Stimulated activated naive CD8-positive, alpha-beta T cell treated with anti-CD3 and anti-CD28 coated beads, Interleukin-15, Interleukin-2, amounts not matched to agents 100 ng/mL and 50 ng/mL, for 24 hours (primary cell): ENCODE results near the gene RRBP1.
A peak's percentile ranks its signal among the peaks of the same experiment; 100 is the strongest.

Experiments used
- H3K27ac Mint-ChIP-seq: one replicate; pipeline ENCODE4 v1.8.0; 2021; ENCODE audit warnings: mild to moderate bottlenecking, mixed read lengths
- H3K27me3 Mint-ChIP-seq: one replicate; pipeline ENCODE4 v1.8.0; 2021; ENCODE audit warnings: mixed read lengths
- H3K36me3 Mint-ChIP-seq: one replicate; pipeline ENCODE4 v1.8.0; 2021; ENCODE audit warnings: low read depth, mixed read lengths
- H3K4me1 Mint-ChIP-seq: one replicate; pipeline ENCODE4 v1.8.0; 2021; ENCODE audit warnings: low read depth, mixed read lengths
- H3K4me3 Mint-ChIP-seq: one replicate; pipeline ENCODE4 v1.8.0; 2021; ENCODE audit warnings: mild to moderate bottlenecking, mixed read lengths
- H3K9me3 Mint-ChIP-seq: one replicate; pipeline ENCODE4 v1.8.0; 2021; ENCODE audit warnings: mixed read lengths

The RRBP1 gene

DNA sequence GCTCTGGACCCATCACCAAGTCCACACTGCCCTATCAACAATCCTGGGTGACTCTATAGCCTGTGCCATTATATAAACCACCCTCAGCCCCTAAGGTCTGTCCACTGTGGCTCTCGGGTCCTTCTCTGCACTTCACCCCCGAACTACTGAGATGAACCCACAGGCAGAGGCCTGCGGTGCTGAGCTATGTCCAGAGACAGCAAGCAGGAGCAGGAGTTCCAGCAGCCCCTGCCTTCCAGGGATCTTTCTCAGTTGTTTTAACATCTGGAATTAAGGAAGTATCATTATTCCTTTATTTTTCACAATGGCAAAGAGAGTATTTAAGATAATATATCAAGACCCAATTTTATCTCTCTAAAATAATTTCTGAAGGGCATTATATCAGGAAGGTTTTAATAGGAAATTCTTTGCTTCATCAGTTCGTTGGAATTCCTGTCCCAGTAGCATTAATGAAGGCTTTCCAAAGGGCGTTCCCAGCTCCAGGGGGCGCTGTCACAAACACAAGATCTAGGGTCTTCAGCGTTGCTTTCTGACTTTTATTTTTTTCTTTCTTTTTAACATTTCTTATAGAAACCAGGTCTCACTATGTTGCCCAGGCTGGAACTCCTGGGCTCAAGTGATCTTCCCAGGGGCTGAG, 27.3 kb downstream of the RRBP1 start:
- Mint-ChIP-seq H3K4me1 (peaks cover 30% of the 10 kb centered on the region), H3K27me3 (no peaks in the 10 kb centered on the region), H3K36me3 (peaks cover 38% of the 10 kb centered on the region), H3K4me3 (no peak overlapping the region), H3K27ac (no peak overlapping the region), H3K9me3 (no peaks in the 10 kb centered on the region)

DNA sequence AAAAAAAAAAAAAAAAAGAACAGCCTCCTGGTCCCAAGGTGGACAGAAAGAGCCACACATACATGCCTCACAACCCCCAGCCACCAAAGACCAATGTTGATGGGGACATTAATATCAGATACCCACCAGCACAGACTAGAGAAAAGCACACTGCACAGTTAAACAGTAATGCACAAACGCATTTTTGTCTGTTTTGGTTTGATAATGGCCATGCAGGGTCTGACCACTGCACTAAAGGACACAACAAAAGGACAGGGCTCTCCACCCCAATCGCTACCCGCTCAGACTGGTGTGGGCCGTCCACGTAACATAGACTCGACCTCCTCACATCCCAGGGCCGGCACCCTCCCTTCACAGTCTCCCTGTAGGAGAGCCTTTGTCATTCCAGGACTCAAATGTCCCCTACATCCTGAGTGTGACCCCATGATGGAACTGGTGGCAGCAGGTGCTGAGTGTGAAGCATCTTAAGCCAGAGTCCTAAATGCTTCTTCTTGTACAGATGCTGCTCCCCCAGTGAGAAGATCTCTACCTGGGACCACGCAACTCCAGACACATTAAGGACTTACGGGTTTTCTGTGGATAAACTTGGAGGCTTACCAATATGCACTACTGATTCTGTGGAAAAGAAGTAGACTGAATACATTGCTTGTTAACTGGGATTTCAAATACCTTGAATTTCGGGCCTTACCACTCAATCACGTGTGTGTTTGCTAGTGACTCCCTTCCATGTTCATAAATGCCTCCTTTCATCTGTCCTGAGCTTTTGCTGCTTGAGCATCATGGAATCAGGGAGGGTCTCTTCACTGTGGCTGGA, 28.0 kb downstream of the RRBP1 start:
- H3K9me3 Mint-ChIP-seq, result no peaks in the 10 kb centered on the region
- no peak overlapping the region for H3K4me3 Mint-ChIP-seq
- no peak overlapping the region for H3K27ac Mint-ChIP-seq
- peaks cover 36% of the 10 kb centered on the region for H3K4me1 Mint-ChIP-seq
- peaks cover 34% of the 10 kb centered on the region for H3K36me3 Mint-ChIP-seq
- H3K27me3 Mint-ChIP-seq, result no peaks in the 10 kb centered on the region

- no peak overlapping the region for H3K4me3 Mint-ChIP-seq
- H3K27ac Mint-ChIP-seq, result no peak overlapping the region
- H3K36me3 Mint-ChIP-seq, result peaks cover 19% of the 10 kb centered on the region
These were observed 29.6 kb downstream of the RRBP1 start for GRCh38 chr20:17652411-17652810.

DNA sequence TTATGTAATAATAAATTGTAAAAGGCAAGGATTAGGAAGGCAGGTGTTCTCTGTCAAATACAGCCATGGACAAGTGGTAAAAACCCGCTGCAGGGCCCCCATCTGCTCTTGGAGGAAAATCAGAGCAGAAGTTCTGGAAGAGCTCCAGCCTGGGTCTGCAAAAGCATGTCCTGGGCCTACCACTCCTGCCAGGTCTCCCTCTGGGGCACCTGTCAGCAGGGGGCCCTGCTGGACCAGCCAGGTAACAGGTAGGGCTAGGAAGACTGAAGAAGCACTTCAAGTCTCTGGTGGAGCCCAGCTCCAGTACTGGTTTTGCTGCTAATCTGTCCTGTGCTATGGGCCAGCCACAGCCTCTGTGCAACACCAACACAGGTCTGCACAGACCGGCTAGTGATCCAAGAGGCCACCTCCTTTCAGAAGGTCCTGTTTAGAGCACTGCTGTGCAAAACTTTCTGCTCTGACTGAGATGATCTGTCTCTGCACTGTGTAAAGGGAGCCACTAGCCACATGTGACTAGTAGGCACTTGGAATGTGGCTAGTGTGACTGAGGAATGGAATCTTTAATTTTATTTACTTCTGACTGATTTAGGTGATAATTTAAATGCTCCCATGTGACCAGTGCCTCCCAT, 30.2 kb downstream of the RRBP1 start:
- Mint-ChIP-seq H3K27ac (no peak overlapping the region), H3K9me3 (no peaks in the 10 kb centered on the region), H3K4me3 (no peak overlapping the region), H3K27me3 (no peaks in the 10 kb centered on the region), H3K36me3 (peaks cover 13% of the 10 kb centered on the region), H3K4me1 (peaks cover 40% of the 10 kb centered on the region)

More at GRCh38 chr20:17652411-17652810, 29.6 kb downstream of the RRBP1 start:
- Mint-ChIP-seq H3K27me3 (no peaks in the 10 kb centered on the region), H3K4me1 (peaks cover 42% of the 10 kb centered on the region), H3K9me3 (no peaks in the 10 kb centered on the region)

- peak overlapping the region; percentile 40 for H3K27ac Mint-ChIP-seq
- H3K27me3 Mint-ChIP-seq, result no peaks in the 10 kb centered on the region
- H3K9me3 Mint-ChIP-seq, result no peaks in the 10 kb centered on the region
- peaks cover 7% of the 10 kb centered on the region for H3K36me3 Mint-ChIP-seq
- no peak overlapping the region for H3K4me3 Mint-ChIP-seq
- peaks cover 34% of the 10 kb centered on the region for H3K4me1 Mint-ChIP-seq
These were observed 30.8 kb downstream of the RRBP1 start for GRCh38 chr20:17651129-17651759.

DNA sequence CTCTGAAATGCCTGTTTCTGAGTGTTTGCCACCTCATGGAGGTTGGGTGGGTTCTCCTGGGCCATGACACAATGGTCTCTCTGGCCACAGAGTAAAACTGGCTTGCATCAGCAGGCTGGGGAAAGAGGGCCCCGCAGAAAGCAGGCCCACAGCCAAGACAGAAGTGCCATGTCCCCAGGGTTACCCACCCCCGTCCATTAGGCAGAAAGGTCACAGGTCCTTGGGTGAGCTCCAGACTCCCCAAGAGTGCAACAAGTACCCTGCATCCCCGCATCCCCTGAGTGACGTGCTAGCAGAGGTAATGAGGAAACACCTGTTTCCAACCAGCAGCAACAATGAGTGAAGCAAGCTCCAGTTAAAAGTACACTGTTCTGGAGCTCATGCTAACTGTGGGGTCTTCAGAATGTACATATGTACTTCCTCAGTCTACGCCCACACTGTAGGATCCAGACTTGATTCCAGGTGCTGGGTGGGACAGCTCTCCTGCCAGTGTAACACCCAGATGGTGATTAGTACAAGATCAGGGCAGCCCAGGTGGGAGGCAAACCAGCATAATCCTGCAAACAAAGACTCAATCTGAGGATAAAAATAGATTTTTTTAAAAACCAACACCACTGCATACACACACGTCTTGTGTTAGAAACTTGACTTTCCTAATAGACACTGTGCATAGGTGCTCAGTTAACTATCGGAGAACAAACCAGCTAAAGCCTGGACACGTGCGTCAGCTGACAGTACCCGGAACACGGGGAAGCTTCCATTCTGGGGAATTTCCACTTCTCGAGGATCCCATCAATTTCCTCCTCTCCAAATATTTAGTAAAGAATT, 31.5 kb downstream of the RRBP1 start:
- H3K36me3 Mint-ChIP-seq, result peaks cover 5% of the 10 kb centered on the region
- H3K9me3 Mint-ChIP-seq, result no peaks in the 10 kb centered on the region
- no peak overlapping the region for H3K27ac Mint-ChIP-seq
- no peaks in the 10 kb centered on the region for H3K27me3 Mint-ChIP-seq
- no peak overlapping the region for H3K4me3 Mint-ChIP-seq
- peaks cover 30% of the 10 kb centered on the region for H3K4me1 Mint-ChIP-seq

- Mint-ChIP-seq H3K27me3 (no peaks in the 10 kb centered on the region), H3K4me3 (no peak overlapping the region), H3K9me3 (no peaks in the 10 kb centered on the region), H3K27ac (no peak overlapping the region), H3K36me3 (peaks cover 2% of the 10 kb centered on the region), H3K4me1 (peaks cover 30% of the 10 kb centered on the region)
These were observed 33.0 kb downstream of the RRBP1 start for GRCh38 chr20:17648791-17649730.

DNA sequence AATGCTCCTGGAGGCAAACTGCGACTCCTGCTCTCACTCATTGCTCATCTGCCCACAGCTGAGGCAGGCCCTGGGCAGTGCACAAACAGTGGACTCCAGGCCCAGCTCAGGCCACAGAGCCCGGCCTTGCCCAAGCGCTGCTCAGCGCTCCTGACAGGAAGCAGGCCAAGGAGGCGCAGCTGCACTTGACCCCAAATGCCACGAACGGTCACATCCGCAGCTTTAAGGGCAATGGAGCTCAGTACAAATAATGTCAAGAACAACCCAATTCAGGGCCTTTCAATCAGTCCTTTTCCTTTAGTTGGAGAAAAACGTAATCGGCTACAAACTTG, 33.8 kb downstream of the RRBP1 start:
- no peak overlapping the region for H3K4me3 Mint-ChIP-seq
- H3K36me3 Mint-ChIP-seq, result no peaks in the 10 kb centered on the region
- H3K27ac Mint-ChIP-seq, result no peak overlapping the region
- H3K27me3 Mint-ChIP-seq, result no peaks in the 10 kb centered on the region
- no peaks in the 10 kb centered on the region for H3K9me3 Mint-ChIP-seq
- peaks cover 32% of the 10 kb centered on the region for H3K4me1 Mint-ChIP-seq

DNA sequence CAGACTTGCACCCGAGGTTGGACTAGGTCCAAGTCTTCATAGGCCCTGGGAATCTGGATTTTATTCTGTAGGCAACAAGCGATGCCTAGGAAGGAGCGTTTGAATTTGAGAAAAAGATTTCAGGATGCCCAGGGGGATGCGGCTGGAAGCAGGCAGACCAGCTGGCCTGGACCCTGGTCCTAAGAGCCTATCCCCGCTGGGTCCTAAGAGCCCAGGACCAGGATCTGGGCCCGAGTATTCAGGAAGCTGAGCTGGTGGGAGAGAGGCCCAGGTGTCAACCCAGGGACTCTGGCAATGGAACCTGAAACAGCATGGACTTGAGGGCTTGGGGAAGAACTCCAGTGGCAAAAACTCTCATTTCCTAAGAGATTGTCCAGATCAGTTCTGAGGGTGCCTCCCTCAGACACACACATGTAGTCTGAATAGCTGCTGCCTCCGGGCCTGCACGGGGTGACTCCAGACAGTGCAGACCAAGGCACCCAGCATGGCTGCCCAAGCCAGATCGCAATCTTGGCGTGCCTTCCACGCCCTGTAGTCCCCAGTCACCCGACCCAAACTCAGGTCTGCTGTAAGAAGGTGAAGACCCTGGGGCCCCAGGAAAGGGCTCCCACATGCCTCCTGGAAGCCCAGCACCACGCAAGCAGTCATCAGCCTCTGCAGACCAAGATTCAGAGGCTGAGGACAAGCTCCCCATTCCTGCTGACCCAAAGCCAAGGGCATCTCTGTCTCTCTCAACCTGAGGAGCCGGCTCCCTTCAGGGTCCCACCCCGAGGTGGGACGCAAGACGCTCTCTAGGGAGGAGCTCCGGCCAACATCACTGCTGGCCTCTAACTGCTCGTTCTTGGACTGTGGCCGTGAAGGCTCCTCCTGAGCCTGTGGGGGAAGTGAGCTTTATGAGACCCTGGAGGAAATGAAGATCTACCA, 34.4 kb downstream of the RRBP1 start:
- H3K27ac Mint-ChIP-seq, result no peak overlapping the region
- no peak overlapping the region for H3K4me3 Mint-ChIP-seq
- H3K4me1 Mint-ChIP-seq, result peaks cover 32% of the 10 kb centered on the region
- no peaks in the 10 kb centered on the region for H3K36me3 Mint-ChIP-seq
- H3K27me3 Mint-ChIP-seq, result no peaks in the 10 kb centered on the region
- H3K9me3 Mint-ChIP-seq, result no peaks in the 10 kb centered on the region

- no peaks in the 10 kb centered on the region for H3K9me3 Mint-ChIP-seq
- no peaks in the 10 kb centered on the region for H3K27me3 Mint-ChIP-seq
- no peak overlapping the region for H3K27ac Mint-ChIP-seq
- no peaks in the 10 kb centered on the region for H3K36me3 Mint-ChIP-seq
- peaks cover 32% of the 10 kb centered on the region for H3K4me1 Mint-ChIP-seq
- no peak overlapping the region for H3K4me3 Mint-ChIP-seq
These were observed 35.1 kb downstream of the RRBP1 start for GRCh38 chr20:17646961-17647301.

DNA sequence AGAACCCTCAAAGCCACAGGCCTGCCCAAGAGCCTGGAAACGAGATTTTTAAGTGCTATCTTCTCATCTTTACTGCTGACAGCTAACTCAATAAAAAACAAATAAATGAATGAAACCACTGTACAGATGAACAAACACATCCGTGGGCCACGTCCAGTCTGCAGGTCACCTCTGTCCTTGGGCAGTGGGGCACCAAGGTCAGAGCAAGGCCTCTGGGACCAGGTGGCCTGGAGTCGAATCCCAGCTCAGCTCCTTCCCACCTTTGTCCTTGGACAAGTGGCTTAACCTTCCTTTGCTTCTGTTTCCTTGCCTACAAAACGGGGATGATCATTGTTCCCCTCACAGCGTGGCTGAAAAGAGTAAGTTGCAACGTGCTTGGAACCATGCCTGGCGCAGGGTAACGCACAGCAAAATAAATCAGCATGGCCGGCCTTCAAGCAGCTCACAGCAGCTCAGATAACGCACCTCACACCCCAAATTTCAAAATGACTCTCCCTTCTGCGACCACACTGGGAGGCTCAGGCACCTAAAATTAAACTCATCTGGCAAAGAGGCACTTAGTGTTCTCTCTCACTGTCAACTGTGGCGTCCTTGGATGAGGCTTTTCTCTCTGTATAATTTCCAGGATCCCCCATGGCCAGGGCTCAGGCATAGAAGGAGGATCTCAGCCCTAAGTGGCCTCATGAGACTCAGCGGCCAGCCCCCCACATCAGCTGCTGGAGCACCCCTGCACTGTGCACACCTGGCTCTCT, 35.7 kb downstream of the RRBP1 start:
- H3K36me3 Mint-ChIP-seq, result no peaks in the 10 kb centered on the region
- H3K4me3 Mint-ChIP-seq, result no peak overlapping the region
- H3K4me1 Mint-ChIP-seq, result peaks cover 32% of the 10 kb centered on the region
- no peak overlapping the region for H3K27ac Mint-ChIP-seq
- no peaks in the 10 kb centered on the region for H3K9me3 Mint-ChIP-seq
- H3K27me3 Mint-ChIP-seq, result no peaks in the 10 kb centered on the region

DNA sequence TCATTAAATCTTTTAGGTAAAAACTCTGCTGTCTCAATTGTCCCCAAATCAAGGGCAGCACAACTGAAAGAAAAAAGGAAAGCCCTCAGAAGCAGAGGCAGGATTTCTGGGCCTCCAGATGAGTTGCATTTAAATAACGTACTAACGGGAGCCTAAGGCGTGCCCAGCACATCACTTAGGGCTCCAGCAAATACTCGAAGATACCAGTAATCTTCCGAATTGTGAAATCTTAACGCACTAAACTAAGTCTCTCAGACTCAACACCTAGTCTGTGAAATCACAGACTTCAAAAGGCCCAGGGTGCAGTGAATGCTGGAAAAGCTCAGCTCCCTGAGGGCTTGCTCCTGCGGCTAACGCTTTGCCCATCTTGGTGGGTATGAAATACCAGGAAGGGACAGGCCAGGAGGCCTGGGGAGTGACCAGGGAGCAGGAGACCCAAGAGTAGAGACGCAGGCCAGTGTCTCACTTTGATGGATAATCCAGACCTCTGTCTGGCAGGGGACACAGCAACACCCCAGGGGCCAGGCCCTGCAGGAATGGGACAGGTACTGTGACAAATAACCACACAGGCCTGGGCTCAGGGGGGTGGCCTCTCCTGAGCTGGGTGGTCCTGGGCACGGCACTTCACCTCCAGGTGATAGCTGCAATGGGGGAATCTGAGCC, 36.4 kb downstream of the RRBP1 start:
- no peak overlapping the region for H3K27ac Mint-ChIP-seq
- no peaks in the 10 kb centered on the region for H3K9me3 Mint-ChIP-seq
- no peaks in the 10 kb centered on the region for H3K36me3 Mint-ChIP-seq
- H3K4me1 Mint-ChIP-seq, result peaks cover 28% of the 10 kb centered on the region
- H3K4me3 Mint-ChIP-seq, result no peak overlapping the region
- H3K27me3 Mint-ChIP-seq, result no peaks in the 10 kb centered on the region
